CD4-positive, alpha-beta T cell (primary cell): ENCODE data around the gene SORBS1. TPM values are rescaled to one million over a fixed set of nuclear protein-coding genes. Genes with fewer than 3 reads are reported as not detected.

Source experiments
- ATAC-seq: fragments of 200-7000 bp; cut with Tn5 transposase; one replicate; pipeline ENCODE4 v1.10.0; 2022; ENCODE audit warnings: mild to moderate bottlenecking; ENCODE audit not compliant: poor library complexity
- CTCF ChIA-PET: fragments of 350-600 bp; sonication (Branson Sonifier 250); formaldehyde crosslinking; loops from one replicate; lab custom pipeline; 2021; ENCODE audit warnings: antibody characterized with exemption, inconsistent platforms; lab: Charles Lee
- POLR2A ChIA-PET: fragments of 350-600 bp; sonication (Branson Sonifier 250); formaldehyde crosslinking; loops from one replicate; lab custom pipeline; 2021; ENCODE audit warnings: antibody characterized with exemption, inconsistent platforms; lab: Charles Lee
- DNase-seq, 14 experiments: peaks; one replicate each; pipeline ENCODE4 v3.0.0-alpha.2; 2013 to 2020; ENCODE audit warnings: mixed read lengths in 2 of 14
- H3K27ac ChIP-seq, 2 donors: one replicate each; pipeline versions ENCODE4 v1.5.1 to v1.7.0; 2013; ENCODE audit warnings: low read length in 2 of 2, low read depth in 1 of 2, mild to moderate bottlenecking in 1 of 2
- H3K27me3 ChIP-seq, 2 experiments: 1 replicate in 1 of 2; 2 replicates in 1 of 2; pipeline versions ENCODE4 v1.6.1 to v1.7.0; 2013; ENCODE audit warnings: low read length in 2 of 2, control low read depth in 1 of 2, mild to moderate bottlenecking in 1 of 2, moderate library complexity in 1 of 2; ENCODE audit not compliant: insufficient read depth in 2 of 2, control insufficient read depth in 1 of 2
- H3K36me3 ChIP-seq: one replicate; pipeline ENCODE4 v1.6.1; 2013; ENCODE audit warnings: low read length, control low read depth; ENCODE audit not compliant: insufficient read depth
- H3K4me1 ChIP-seq: one replicate; pipeline ENCODE4 v1.6.1; 2013; ENCODE audit warnings: low read length, control low read depth; ENCODE audit not compliant: insufficient read depth
- H3K4me3 ChIP-seq: one replicate; pipeline ENCODE4 v1.5.1; 2013; ENCODE audit warnings: mild to moderate bottlenecking, low read length, moderate library complexity
- H3K9me3 ChIP-seq, 2 experiments: 1 replicate in 1 of 2; 2 replicates in 1 of 2; pipeline versions ENCODE4 v1.6.1 to v1.7.0; 2013; ENCODE audit warnings: low read length in 2 of 2, mild to moderate bottlenecking in 2 of 2, control low read depth in 1 of 2, moderate library complexity in 1 of 2; ENCODE audit not compliant: control insufficient read depth in 1 of 2, insufficient read depth in 1 of 2
- H3K27ac Mint-ChIP-seq: one replicate; pipeline ENCODE4 v1.8.0; 2020; ENCODE audit warnings: mixed read lengths
- H3K27me3 Mint-ChIP-seq: one replicate; pipeline ENCODE4 v1.8.0; 2021; ENCODE audit warnings: mixed read lengths
- H3K36me3 Mint-ChIP-seq: one replicate; pipeline ENCODE4 v1.8.0; 2021; ENCODE audit warnings: low read depth, mixed read lengths
- H3K4me1 Mint-ChIP-seq: one replicate; pipeline ENCODE4 v1.8.0; 2021; ENCODE audit warnings: low read depth, mixed read lengths
- H3K4me3 Mint-ChIP-seq: one replicate; pipeline ENCODE4 v1.8.0; 2020; ENCODE audit warnings: mild to moderate bottlenecking, mixed read lengths
- H3K9me3 Mint-ChIP-seq: one replicate; pipeline ENCODE4 v1.8.0; 2020; ENCODE audit warnings: mixed read lengths
- CTCF ChIP-seq: fragments of 200-600 bp; IDR thresholded peaks from one replicate; pipeline ENCODE4 v1.8.0; 2022; ENCODE audit warnings: antibody characterized with exemption, mild to moderate bottlenecking
- intact Hi-C, 2 experiments: fragments of 100-400 bp; cut with DNase I in 1 of 2; cut with micrococcal nuclease in 1 of 2; formaldehyde crosslinking; loops; one replicate each; pipeline versions ENCODE4 v1.15.1 to v1.9.0; 2023 to 2025; cut with DNase I, micrococcal nuclease
- total RNA-seq, 174 experiments: library from RNA in 2 of 174; stranded (reverse) in 2 of 174; gene quantifications; one replicate each; pipeline ENCODE4 v1.2.3 and lab custom pipeline; 2021 to 2026

Gene SORBS1
- total RNA-seq, 2 experiments from 2014 or later = 1.4 to 1.8 TPM

GRCh38 chr10:95262763-95263518 is 298.2 kb downstream of the SORBS1 start:
- no peak overlapping the region for H3K4me3 ChIP-seq
- Mint-ChIP-seq H3K4me3 (no peak overlapping the region), H3K36me3 (no peaks in the 10 kb centered on the region), H3K9me3 (no peaks in the 10 kb centered on the region), H3K4me1 (no peaks in the 10 kb centered on the region), H3K27me3 (no peaks in the 10 kb centered on the region), H3K27ac (no peak overlapping the region)
- H3K36me3 ChIP-seq = no peaks in the 10 kb centered on the region
- ChIA-PET POLR2A (no interaction called here), CTCF (no interaction called here)
- intact Hi-C loops = no loop called here
- no peak for ATAC-seq
- no peaks in the 10 kb centered on the region for H3K27me3 ChIP-seq
- H3K27ac ChIP-seq = no peak overlapping the region
- H3K9me3 ChIP-seq = peaks cover 0 to 3% of the 10 kb centered on the region in 2 experiments
- no peak for DNase-seq
- TF ChIP-seq CTCF = no peak
- H3K4me1 ChIP-seq = no peaks in the 10 kb centered on the region

GRCh38 chr10:95261926-95262325 is 299.2 kb downstream of the SORBS1 start:
- Histone ChIP-seq H3K4me3 (no peak overlapping the region), H3K27ac (no peak overlapping the region), H3K27me3 (no peaks in the 10 kb centered on the region), H3K4me1 (no peaks in the 10 kb centered on the region), H3K36me3 (no peaks in the 10 kb centered on the region), H3K9me3 (peaks cover 0 to 3% of the 10 kb centered on the region in 2 experiments)
- TF ChIP-seq CTCF = no peak
- H3K27me3 Mint-ChIP-seq = no peaks in the 10 kb centered on the region
- POLR2A ChIA-PET = no interaction called here
- H3K36me3 Mint-ChIP-seq = no peaks in the 10 kb centered on the region
- H3K4me3 Mint-ChIP-seq = no peak overlapping the region
- intact Hi-C loops = no loop called here
- ATAC-seq = no peak
- H3K9me3 Mint-ChIP-seq = no peaks in the 10 kb centered on the region
- H3K27ac Mint-ChIP-seq = no peak overlapping the region
- CTCF ChIA-PET = no interaction called here
- H3K4me1 Mint-ChIP-seq = no peaks in the 10 kb centered on the region
- no peak for DNase-seq

Other genes starting within 250 kb of the SORBS1 start
- gene ALDH18A1, start 95.3 kb upstream of the SORBS1 start, total RNA-seq = 10 to 100 TPM in 1 of 2 experiments, 1 to 10 TPM in 1; 9.6 to 12.6 TPM
- gene TCTN3, start 132.6 kb upstream of the SORBS1 start, total RNA-seq = 10 to 100 TPM; 18.6 to 20.2 TPM
- gene ENTPD1, start 194.8 kb upstream of the SORBS1 start, total RNA-seq = under 1 TPM; 0.64 to 0.82 TPM